ENCODE data around the gene ZBTB20. TPM values are rescaled to one million over a fixed set of nuclear protein-coding genes. Genes with fewer than 3 reads are reported as not detected.
A peak's percentile ranks its signal among the peaks of the same experiment; 100 is the strongest.

Gene ZBTB20
- total RNA-seq, 1 donor from 2014 or later = 61.0 TPM

DNA sequence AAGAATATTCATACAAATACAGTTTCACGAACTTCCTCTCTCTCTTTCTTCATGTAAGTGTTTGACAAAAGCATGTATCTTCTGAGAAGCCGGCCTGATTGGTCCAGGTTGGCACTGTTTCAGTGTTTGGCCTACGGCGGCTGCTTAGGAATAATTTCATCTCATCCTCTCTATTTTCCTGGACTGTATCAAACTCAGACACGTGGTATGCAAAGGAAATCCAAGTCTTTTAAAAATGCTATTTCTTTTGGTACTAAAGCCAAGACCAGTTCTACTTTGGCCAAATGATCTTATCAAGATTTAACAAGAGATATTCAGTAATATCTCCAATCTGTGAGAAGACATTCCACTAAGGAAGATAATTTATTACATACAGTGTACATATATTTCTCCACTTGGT lies 700.5 kb downstream of the ZBTB20 start:
- Histone ChIP-seq H3K27ac (no peak overlapping the region), H3K4me3 (no peak overlapping the region), H3K9me3 (no peaks in the 10 kb centered on the region), H3K27me3 (no peaks in the 10 kb centered on the region), H3K4me1 (peaks cover 11% of the 10 kb centered on the region), H3K36me3 (no peaks in the 10 kb centered on the region)
- intact Hi-C loops (cut with DNase I) = no loop called here
- TF ChIP-seq, protein P1, sequence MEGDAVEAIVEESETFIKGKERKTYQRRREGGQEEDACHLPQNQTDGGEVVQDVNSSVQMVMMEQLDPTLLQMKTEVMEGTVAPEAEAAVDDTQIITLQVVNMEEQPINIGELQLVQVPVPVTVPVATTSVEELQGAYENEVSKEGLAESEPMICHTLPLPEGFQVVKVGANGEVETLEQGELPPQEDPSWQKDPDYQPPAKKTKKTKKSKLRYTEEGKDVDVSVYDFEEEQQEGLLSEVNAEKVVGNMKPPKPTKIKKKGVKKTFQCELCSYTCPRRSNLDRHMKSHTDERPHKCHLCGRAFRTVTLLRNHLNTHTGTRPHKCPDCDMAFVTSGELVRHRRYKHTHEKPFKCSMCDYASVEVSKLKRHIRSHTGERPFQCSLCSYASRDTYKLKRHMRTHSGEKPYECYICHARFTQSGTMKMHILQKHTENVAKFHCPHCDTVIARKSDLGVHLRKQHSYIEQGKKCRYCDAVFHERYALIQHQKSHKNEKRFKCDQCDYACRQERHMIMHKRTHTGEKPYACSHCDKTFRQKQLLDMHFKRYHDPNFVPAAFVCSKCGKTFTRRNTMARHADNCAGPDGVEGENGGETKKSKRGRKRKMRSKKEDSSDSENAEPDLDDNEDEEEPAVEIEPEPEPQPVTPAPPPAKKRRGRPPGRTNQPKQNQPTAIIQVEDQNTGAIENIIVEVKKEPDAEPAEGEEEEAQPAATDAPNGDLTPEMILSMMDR (IDR thresholded peaks at IDR 0.05) = no peak
- DNase-seq = no peak
- no peak for ATAC-seq

DNA sequence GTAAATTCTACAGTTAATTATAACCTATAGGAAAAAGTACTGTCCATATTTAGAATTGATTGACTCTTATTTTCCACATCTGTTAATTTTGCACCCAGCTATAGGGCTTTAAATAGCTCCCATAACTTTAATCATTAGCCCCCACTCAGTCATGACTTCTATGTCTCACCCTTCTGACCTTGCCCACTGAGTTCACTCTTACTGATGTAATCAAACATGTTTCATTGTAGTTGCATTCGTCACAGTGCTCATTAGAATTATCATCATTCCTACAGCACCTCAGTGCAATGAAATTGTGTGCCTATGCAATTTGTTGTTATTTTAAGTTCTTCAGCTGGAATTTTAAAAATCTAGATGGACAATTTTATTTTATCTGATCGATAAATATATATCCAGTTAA lies 701.9 kb downstream of the ZBTB20 start:
- H3K4me3 ChIP-seq = no peak overlapping the region
- H3K27ac ChIP-seq = no peak overlapping the region
- H3K4me1 ChIP-seq = peaks cover 5% of the 10 kb centered on the region
- TF ChIP-seq, protein P1 (IDR thresholded peaks at IDR 0.05) = no peak
- no peak for ATAC-seq
- H3K9me3 ChIP-seq = no peaks in the 10 kb centered on the region
- H3K27me3 ChIP-seq = no peaks in the 10 kb centered on the region
- intact Hi-C loops (cut with DNase I) = no loop called here
- H3K36me3 ChIP-seq = no peaks in the 10 kb centered on the region
- no peak for DNase-seq

DNA sequence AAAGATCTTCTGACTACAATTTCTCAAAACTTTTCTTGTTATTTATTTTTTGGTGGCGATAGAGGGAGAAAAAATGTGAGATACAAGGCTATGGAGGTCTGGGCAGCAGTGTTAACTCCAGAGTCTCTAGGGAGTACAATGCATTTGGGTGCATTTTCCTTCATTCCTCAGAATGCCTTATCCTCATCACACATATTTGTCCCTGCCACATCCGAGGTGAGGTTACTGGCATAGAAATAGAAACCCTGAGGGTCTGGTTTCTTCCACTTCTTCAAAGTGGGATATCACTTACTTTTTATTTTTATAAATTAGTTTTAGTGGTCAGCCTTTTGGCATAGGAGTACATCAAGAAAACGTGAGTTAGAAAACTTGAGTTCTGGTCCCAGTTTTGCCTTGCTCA lies 702.9 kb downstream of the ZBTB20 start:
- no peak for ATAC-seq
- intact Hi-C loops (cut with DNase I) = no loop called here

DNA sequence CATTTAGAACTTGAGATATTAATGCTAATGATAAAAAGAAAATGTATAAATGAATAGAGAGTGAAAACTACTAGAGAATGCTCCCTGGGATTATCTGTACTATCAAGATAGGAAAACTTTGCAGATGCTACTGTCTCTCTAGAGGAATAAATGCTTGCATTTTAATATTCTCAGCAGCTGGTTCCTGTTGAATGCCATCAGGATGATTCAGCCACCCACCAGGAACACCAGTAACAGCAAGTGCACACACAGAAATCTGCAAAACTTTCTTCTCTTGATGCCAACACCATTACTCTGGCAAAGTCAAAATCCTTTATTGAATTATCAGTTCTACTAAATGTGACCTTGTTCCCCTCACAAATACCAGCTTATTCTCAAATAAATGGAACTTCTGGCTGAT lies 704.8 kb downstream of the ZBTB20 start:
- Histone ChIP-seq H3K4me1 (peaks cover 5% of the 10 kb centered on the region), H3K27ac (no peak overlapping the region), H3K27me3 (no peaks in the 10 kb centered on the region), H3K36me3 (no peaks in the 10 kb centered on the region), H3K9me3 (no peaks in the 10 kb centered on the region), H3K4me3 (no peak overlapping the region)
- intact Hi-C loops (cut with DNase I) = no loop called here
- TF ChIP-seq, protein P1 (IDR thresholded peaks at IDR 0.05) = no peak
- ATAC-seq (no peak), DNase-seq (no peak)

More for the DNA sequence above, 702.9 kb downstream of the ZBTB20 start:
- no peaks in the 10 kb centered on the region for H3K36me3 ChIP-seq
- H3K4me3 ChIP-seq = no peak overlapping the region
- TF ChIP-seq, protein P1 (IDR thresholded peaks at IDR 0.05) = no peak
- H3K4me1 ChIP-seq = peaks cover 5% of the 10 kb centered on the region
- H3K27me3 ChIP-seq = no peaks in the 10 kb centered on the region
- no peak for DNase-seq
- H3K9me3 ChIP-seq = no peaks in the 10 kb centered on the region
- H3K27ac ChIP-seq = no peak overlapping the region

DNA sequence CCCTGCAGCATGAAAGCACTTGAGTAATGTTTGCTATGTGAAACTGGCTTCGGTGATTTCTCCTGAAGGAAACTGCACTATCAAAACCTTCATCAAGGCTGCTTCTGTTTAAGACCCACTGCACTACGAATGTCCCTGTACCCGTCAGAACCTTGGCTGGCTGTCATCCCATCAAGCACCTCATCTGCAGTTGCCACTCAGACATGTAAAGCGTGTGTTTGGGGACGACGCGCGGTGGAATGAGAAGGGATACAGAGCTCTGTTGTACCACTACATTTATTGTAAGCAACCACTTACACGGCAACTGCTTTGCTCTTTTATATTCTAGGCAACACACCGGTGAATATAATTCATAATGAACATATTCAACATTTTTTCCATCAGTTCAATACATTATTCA lies 705.7 kb downstream of the ZBTB20 start:
- no peak for DNase-seq
- H3K36me3 ChIP-seq = no peaks in the 10 kb centered on the region
- intact Hi-C loops (cut with DNase I) = no loop called here
- no peaks in the 10 kb centered on the region for H3K27me3 ChIP-seq
- H3K9me3 ChIP-seq = no peaks in the 10 kb centered on the region
- peaks cover 5% of the 10 kb centered on the region for H3K4me1 ChIP-seq
- no peak overlapping the region for H3K4me3 ChIP-seq
- no peak overlapping the region for H3K27ac ChIP-seq
- TF ChIP-seq, protein P1 (IDR thresholded peaks at IDR 0.05) = no peak
- ATAC-seq = peak; percentile 42

DNA sequence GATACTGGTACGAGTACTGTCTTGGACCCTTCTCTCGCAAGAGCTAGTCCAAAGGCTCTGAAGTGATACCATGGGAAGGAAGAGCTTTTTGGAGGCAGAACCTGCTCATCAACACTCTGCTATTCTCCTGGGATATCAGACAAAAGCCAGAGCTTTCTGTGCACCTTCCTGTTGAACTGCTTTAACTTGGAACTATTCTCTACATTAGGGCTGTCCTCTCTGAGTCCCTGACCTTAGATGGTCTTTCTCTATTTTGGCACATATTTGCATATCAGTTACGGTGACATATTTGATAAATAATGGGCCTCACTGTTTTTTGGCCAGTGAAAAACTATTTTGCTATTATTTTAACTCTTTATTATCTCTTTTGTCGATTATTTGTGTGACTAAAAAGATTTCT lies 706.4 kb downstream of the ZBTB20 start:
- no peaks in the 10 kb centered on the region for H3K27me3 ChIP-seq
- TF ChIP-seq, protein P1 (IDR thresholded peaks at IDR 0.05) = no peak
- no peak overlapping the region for H3K4me3 ChIP-seq
- no peak for ATAC-seq
- intact Hi-C loops (cut with DNase I) = no loop called here
- no peak overlapping the region for H3K27ac ChIP-seq
- H3K4me1 ChIP-seq = peaks cover 5% of the 10 kb centered on the region
- no peaks in the 10 kb centered on the region for H3K9me3 ChIP-seq
- DNase-seq = no peak
- no peaks in the 10 kb centered on the region for H3K36me3 ChIP-seq

Measured in upper lobe of right lung (tissue), 1 donor.